ENCODE results near the gene KLF5.

- no peak for TF ChIP-seq EZH2phosphoT487 (IDR thresholded peaks at IDR 0.05; ENCODE audit: insufficient read depth, low read depth)
- no peak for TF ChIP-seq EZH2 (IDR thresholded peaks at IDR 0.05; ENCODE audit: insufficient read depth, poor library complexity, severe bottlenecking)
These were observed 31.5 kb downstream of the KLF5 start for GRCh38 chr13:73090116-73090822.

Data from GM23248 (cell line).